Stimulated activated CD8-positive, alpha-beta memory T cell treated with anti-CD3 and anti-CD28 coated beads, Interleukin-2, amount 100 ng/mL, for 1 hour (primary cell): ENCODE data around the gene AGAP2.
A peak's percentile ranks its signal among the peaks of the same experiment; 100 is the strongest.
"Not testable (repeated sequence)": the region's sequence is repeated elsewhere in the genome, so short reads cannot be mapped to it uniquely, and the experiment has no call there.

Experiments used
- DNase-seq, 2 donors: peaks; one replicate each; pipeline ENCODE4 v3.0.0-alpha.2; 2020; ENCODE audit warnings: low read depth in 2 of 2

AGAP2 gene

GRCh38 chr12:57738661-57739237 is at the start of gene AGAP2:
Gene AGAP2, minus strand, starts transcription at chr12:57738742. Its CDS starts 496 bp downstream, at chr12:57738246.
- DNase-seq = no peak

GRCh38 chr12:57783861-57784260 is 45.3 kb upstream of the AGAP2 start:
- no peak for DNase-seq

GRCh38 chr12:57783466-57783801 is 44.9 kb upstream of the AGAP2 start:
- no peak for DNase-seq

- peak; percentile 95 to 96 for DNase-seq
Measured at GRCh38 chr12:57782608-57783465, 44.3 kb upstream of the AGAP2 start, which contains the start of gene TSFM. Gene TSFM, plus strand, starts transcription at chr12:57782787. Its CDS starts 15 bp downstream, at chr12:57782802.

GRCh38 chr12:57782243-57782607 is 43.7 kb upstream of the AGAP2 start:
- no peak for DNase-seq

- DNase-seq = no peak
Measured at GRCh38 chr12:57781801-57782200, 43.3 kb upstream of the AGAP2 start.

GRCh38 chr12:57781244-57781643 is 42.7 kb upstream of the AGAP2 start:
- no peak for DNase-seq

GRCh38 chr12:57780284-57780897 is 41.8 kb upstream of the AGAP2 start:
- DNase-seq = no peak

GRCh38 chr12:57779736-57780135 is 41.2 kb upstream of the AGAP2 start:
- DNase-seq = no peak

- DNase-seq = no peak
Measured at GRCh38 chr12:57777911-57778310, 39.4 kb upstream of the AGAP2 start.

GRCh38 chr12:57777367-57777766 is 38.8 kb upstream of the AGAP2 start:
- no peak for DNase-seq

GRCh38 chr12:57776247-57776587 is 37.7 kb upstream of the AGAP2 start:
- no peak for DNase-seq

GRCh38 chr12:57775563-57776246 is 37.2 kb upstream of the AGAP2 start:
- no peak for DNase-seq

GRCh38 chr12:57775044-57775443 is 36.5 kb upstream of the AGAP2 start:
- DNase-seq = no peak

- DNase-seq = not testable (repeated sequence)
Measured at GRCh38 chr12:57774634-57775033, 36.1 kb upstream of the AGAP2 start.

GRCh38 chr12:57772429-57773322 is 34.1 kb upstream of the AGAP2 start, which contains the start of gene EEF1AKMT3:
Gene EEF1AKMT3, plus strand, starts transcription at chr12:57772614. Its CDS starts 111 bp downstream, at chr12:57772725.
- no peak for DNase-seq

- DNase-seq = peak; percentile 75 to 76
Measured at GRCh38 chr12:57771873-57772428, 33.4 kb upstream of the AGAP2 start, which contains the start of gene METTL1. Gene METTL1, minus strand, starts transcription at chr12:57772105. Its CDS starts 22 bp downstream, at chr12:57772083.

GRCh38 chr12:57771236-57771872 is 32.8 kb upstream of the AGAP2 start:
- peak; percentile 48 to 62 for DNase-seq

GRCh38 chr12:57770734-57771133 is 32.2 kb upstream of the AGAP2 start:
- DNase-seq = no peak

- DNase-seq = no peak
Measured at GRCh38 chr12:57769594-57769993, 31.1 kb upstream of the AGAP2 start.
